Lower leg skin (tissue), 4 donors: ENCODE data around the gene LARP6. TPM values are rescaled to one million over a fixed set of nuclear protein-coding genes. Genes with fewer than 3 reads are reported as not detected.

Experiments used
- DNase-seq, 2 donors: peaks; one replicate each; pipeline ENCODE4 v3.0.0-alpha.2; 2019; ENCODE audit warnings: low spot score in 2 of 2
- H3K4me3 ChIP-seq: fragments of 200-600 bp; sonication (generic); 2 replicates; pipeline ENCODE4 v1.5.1; 2017; ENCODE audit warnings: mild to moderate bottlenecking, low read depth; ENCODE audit not compliant: poor library complexity, severe bottlenecking
- POLR2A ChIP-seq, 2 donors: fragments of 450-650 bp; IDR thresholded peaks; one replicate each; pipeline ENCODE4 v1.6.1; 2016 to 2017; ENCODE audit warnings: antibody characterized with exemption in 2 of 2, mild to moderate bottlenecking in 1 of 2, moderate library complexity in 1 of 2
- WGBS, 2 donors: methylation state at CpG; one replicate each; pipeline ENCODE4 v1.1.5; 2018; 5-methylcytosine and 5-hydroxymethylcytosine counted together
- intact Hi-C: fragments of 100-400 bp; cut with DNase I; formaldehyde crosslinking; loops from one replicate; pipeline ENCODE4 v1.15.0; 2023; ENCODE audit warnings: low total_unique reads
- total RNA-seq, 4 donors: library from RNA; depleted of rRNA; stranded (reverse); fragments of >200 nt; gene quantifications; one replicate each; pipeline ENCODE4 v1.1.0, GENCODE V29; 2016
- TF ChIP-seq, protein P1 (sequence below), 3 donors: fragments of 450-650 bp; IDR thresholded peaks; one replicate each; pipeline ENCODE4 v1.5.1; 2016; ENCODE audit warnings: antibody characterized with exemption in 3 of 3, mild to moderate bottlenecking in 3 of 3, moderate library complexity in 2 of 3

Gene LARP6
- total RNA-seq, 4 donors from 2014 or later = 4.9 to 22.3 (median 14.5) TPM

DNA sequence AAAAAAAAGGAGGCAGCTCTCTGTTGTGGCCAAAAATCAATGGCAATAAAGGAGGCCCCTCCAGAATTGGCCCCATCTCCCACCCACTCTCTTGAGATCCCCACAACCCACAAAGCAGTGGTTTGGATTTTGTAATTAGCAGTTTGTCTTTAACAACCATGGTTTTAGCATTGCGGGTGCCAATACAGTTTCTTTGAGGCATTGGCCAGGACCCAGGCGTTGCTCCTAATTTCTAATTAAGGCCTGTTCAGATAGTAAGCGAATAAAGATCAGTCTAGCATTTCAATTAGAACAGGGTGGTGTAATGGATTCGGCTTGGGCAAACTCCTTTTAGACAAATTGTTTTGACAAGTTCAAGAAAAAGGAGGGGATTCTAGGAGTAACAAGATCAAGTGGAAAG is 67.0 kb downstream of the LARP6 start:
- WGBS, 2 donors = 91 to 93% methylated on average over 4 of the region's 4 CpGs
- intact Hi-C loops = no loop called here

DNA sequence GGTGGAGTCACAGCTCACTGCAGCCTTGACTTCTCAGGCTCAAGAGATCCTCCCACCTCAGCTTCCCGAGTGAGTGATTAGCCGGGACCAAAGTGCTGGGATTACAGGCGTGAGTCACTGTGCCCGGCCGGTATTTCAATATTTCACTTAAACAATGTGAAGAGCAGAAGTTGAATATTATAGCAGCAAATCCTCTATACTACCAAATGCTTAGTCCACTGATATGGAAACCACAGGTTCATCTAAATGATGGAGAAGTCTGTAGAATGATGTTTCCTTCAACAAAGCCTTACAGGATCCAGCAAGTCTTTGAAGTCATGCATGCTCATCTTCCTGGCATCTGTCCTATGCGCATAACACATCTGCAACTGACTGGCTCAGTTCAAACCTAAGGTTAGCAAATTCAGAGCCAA is 70.3 kb downstream of the LARP6 start:
- no peak overlapping the region for H3K4me3 ChIP-seq
- WGBS, 2 donors = 56 to 76% methylated on average over 6 of the region's 6 CpGs
- TF ChIP-seq POLR2A (IDR thresholded peaks at IDR 0.05) = no peak
- TF ChIP-seq, protein P1, sequence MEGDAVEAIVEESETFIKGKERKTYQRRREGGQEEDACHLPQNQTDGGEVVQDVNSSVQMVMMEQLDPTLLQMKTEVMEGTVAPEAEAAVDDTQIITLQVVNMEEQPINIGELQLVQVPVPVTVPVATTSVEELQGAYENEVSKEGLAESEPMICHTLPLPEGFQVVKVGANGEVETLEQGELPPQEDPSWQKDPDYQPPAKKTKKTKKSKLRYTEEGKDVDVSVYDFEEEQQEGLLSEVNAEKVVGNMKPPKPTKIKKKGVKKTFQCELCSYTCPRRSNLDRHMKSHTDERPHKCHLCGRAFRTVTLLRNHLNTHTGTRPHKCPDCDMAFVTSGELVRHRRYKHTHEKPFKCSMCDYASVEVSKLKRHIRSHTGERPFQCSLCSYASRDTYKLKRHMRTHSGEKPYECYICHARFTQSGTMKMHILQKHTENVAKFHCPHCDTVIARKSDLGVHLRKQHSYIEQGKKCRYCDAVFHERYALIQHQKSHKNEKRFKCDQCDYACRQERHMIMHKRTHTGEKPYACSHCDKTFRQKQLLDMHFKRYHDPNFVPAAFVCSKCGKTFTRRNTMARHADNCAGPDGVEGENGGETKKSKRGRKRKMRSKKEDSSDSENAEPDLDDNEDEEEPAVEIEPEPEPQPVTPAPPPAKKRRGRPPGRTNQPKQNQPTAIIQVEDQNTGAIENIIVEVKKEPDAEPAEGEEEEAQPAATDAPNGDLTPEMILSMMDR (IDR thresholded peaks at IDR 0.05) = no peak
- DNase-seq = no peak
- intact Hi-C loops = no loop called here

More for the DNA sequence above, 67.0 kb downstream of the LARP6 start:
- DNase-seq = no peak
- TF ChIP-seq, protein P1 (IDR thresholded peaks at IDR 0.05) = no peak
- TF ChIP-seq POLR2A (IDR thresholded peaks at IDR 0.05) = no peak
- H3K4me3 ChIP-seq = no peak overlapping the region

DNA sequence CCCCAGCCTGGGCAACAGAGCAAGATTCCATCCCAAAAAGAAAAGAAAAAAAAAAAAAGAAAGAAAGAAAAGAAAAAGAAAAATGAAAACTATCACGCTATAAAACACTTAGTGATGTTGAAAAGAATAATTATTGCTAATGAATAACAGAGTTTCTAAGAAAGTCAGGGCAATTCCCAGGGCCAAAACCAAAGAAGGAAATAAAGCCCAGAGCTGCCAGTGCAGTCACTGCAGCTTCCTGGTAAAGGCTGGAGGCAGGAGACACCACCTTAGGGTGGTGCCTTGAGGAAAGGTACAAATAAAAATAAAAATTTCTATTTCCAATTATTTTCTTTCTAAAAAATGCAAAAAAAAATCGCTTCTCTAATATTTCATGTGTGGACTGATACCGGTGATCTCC is 70.9 kb downstream of the LARP6 start:
- H3K4me3 ChIP-seq = no peak overlapping the region
- TF ChIP-seq, protein P1 (IDR thresholded peaks at IDR 0.05) = no peak
- TF ChIP-seq POLR2A (IDR thresholded peaks at IDR 0.05) = no peak
- intact Hi-C loops = no loop called here
- 77 to 82% methylated on average over 3 of the region's 3 CpGs for WGBS, 2 donors
- DNase-seq = no peak

DNA sequence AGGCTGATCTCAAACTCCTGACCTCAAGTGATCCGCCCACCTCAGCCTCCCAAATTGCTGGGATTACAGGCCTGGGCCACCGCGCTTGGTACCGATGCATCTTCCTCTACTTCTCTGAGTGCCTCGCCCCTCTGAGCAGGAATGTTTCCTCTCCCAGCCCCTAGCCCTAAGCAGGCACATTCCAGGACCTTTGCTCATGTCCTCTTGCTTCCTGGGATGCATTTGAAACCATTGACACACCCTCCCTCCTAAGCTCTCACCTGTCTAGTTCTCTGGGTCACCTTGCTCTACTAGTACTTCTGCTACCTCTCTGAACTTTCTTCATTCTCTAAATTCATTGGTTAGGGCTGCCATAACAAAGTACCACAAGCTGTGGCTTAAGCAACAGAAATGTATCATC is 72.7 kb downstream of the LARP6 start:
- intact Hi-C loops = no loop called here
- TF ChIP-seq, protein P1 (IDR thresholded peaks at IDR 0.05) = no peak
- TF ChIP-seq POLR2A (IDR thresholded peaks at IDR 0.05) = no peak
- H3K4me3 ChIP-seq = no peak overlapping the region
- 75 to 87% methylated on average over 5 of the region's 5 CpGs for WGBS, 2 donors
- DNase-seq = no peak

Other genes with a start within 250 kb of the LARP6 start
- gene UACA, start 90.6 kb downstream of the LARP6 start, total RNA-seq = 10 to 100 TPM; 37.8 to 47.3 (median 42.1) TPM
- gene THAP10, start 38.3 kb upstream of the LARP6 start, total RNA-seq = 1 to 10 TPM; 2.0 to 4.5 (median 2.9) TPM
- 1 to 10 TPM; 1.9 to 6.1 (median 5.3) TPM for gene LRRC49, start 38.7 kb upstream of the LARP6 start, total RNA-seq